ENCODE measurements around the gene GPLD1.

The GPLD1 gene

DNA sequence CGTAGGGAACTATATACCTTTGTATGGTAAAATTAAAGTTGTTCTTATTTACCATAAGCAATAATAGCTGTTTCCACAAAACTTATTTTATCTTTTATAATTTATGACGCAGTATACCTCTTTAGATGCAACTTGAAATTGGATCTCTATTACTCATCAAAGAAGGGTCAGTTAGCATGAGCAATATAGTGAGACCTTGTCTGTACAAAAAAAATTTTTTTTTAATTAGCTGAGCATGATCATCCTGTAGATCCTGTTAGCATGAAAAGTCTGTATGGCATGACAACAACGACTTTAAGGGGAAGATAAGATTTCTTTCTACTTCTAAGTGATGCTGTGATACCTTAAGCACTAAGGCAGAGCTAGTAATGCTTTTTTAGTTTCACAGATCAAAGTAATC lies 11.3 kb upstream of the GPLD1 start:
- no peak for DNase-seq (ENCODE audit: low read depth, low spot score)

DNA sequence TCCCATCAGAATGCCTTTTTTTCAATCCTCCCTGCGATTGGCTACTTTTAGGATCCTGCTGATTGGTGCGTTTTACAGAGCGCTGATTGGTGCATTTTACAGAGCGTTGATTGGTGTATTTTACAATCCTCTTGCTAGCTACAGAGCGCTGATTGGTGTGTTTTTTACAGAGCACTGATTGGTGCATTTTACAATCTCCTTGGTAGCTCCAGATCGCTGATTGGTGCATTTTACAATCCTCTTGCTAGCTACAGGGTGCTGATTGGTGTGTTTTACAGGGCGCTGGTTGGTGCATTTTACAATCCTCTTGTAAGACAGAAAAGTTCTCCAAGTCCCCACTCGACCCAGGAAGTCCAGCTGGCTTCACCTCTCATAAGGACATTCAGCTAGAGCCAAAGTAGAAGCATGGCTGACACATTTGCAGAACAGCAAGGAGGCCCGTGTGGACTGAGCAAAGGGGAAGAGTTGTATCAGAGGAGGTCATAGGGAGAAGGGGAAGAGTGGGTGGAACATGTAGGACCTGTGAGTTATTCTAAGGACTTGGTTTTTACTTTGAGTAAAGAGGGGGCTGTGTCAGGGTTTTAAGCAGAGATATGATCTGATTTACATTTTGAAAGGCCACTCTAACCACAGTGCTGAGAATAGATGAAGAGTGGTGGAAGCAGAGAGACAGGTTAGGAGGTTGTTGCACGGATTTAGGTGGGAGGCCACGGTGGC lies 8.0 kb upstream of the GPLD1 start:
- no peak for DNase-seq (ENCODE audit: low read depth, low spot score)

- DNase-seq (ENCODE audit: low read depth, low spot score): peak; percentile 87
These were observed 5.7 kb upstream of the GPLD1 start, which contains the start of gene ALDH5A1 for GRCh38 chr6:24494821-24495795. TSS of gene ALDH5A1 (plus strand) at chr6:24494969. CDS start at chr6:24494997, 28 bp downstream.

GRCh38 chr6:24493945-24494820 lies 4.8 kb upstream of the GPLD1 start:
- DNase-seq (ENCODE audit: low read depth, low spot score): no peak

GRCh38 chr6:24492475-24492874 lies 3.1 kb upstream of the GPLD1 start:
- peak; percentile 9 for DNase-seq (ENCODE audit: low read depth, low spot score)

DNA sequence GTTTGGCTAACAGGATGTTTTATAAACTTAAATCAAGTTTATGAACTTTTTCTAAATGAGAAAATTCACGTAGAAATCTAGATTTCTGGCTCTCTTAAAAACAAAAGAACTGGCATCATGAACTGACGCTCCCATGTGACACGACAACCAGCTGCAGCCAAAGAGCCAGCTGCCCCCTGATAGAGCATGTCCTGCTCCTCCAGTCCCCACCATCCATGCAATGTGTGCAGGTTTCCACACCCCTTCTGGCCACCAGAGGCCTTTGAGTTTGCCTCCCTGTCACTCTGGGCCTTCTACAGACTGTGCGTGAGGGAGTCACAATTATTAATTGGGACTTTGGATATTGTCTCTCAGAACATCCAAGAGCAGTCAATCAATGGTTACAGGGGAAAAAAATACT lies 1.6 kb upstream of the GPLD1 start:
- DNase-seq (ENCODE audit: low read depth, low spot score): no peak

DNA sequence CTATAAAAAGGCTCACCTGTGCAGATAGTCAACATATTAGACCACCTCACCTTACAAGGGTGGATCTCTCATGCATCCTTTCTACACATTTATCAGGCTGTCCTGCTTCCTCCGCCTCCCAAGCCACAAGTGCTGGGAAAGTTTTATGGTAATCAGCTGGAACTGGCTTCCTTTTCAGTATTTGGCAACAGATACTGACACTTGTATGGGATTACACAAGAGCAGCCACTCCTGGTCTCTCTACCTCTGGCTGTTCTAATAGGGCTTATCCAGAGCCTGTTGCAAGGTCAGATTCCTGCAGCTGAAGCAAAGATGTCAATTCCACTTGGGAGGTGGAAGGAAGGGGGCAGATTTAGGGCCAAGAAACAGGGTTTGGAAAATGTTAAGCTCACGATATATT lies 503 bp upstream of the GPLD1 start:
- peak; percentile 46 for DNase-seq (ENCODE audit: low read depth, low spot score)

DNA sequence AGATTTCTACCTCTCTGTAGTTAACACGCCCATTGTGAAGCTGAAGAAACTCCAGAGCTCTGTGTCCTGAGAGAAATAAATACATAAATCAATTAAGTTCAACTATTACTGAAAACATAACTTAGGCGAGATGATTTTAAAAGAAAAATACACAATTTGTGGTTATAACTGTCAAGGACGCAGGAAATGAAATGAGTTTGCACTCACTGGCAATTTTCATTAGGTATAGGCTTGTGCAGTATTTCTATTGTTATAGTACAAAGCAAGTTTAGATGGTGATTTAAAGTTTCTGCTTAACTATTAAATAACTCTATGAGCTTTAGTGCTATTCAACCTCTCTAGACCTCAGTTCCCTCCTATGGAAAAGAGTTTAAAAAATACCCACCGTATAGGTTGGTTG lies 3.3 kb downstream of the GPLD1 start:
- DNase-seq (ENCODE audit: low read depth, low spot score): no peak

DNA sequence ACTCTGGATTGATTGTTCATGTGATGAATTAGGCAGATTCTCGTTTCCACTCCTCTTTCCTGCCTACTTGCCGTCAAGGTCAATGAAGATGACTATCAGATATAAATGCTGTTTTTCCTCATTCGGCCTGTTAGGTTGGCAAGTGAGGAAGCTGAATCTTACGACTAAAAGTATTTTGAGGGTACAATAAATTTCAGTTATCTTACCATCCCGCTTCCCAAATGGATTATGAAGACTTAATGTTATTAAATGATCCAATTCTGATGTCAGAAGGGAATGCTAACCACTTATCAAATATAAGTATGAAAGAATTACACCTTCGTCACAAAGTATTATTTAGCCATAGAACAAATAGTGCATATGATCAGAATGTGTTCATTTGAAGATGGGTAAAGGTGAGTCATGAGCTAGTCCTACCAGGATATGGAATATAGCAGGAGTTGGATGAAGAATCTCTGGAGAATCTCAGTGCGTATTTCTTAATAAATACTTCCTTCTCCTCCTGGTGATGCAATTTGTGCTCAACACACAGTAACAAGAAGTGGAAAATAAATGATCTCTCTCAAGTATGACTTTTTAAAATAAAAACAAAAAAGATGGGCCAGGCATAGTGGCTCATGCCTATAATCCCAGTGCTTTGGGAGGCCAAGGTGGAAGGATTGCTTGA lies 4.6 kb downstream of the GPLD1 start:
- no peak for DNase-seq (ENCODE audit: low read depth, low spot score)

GRCh38 chr6:24481449-24481848 lies 7.9 kb downstream of the GPLD1 start:
- DNase-seq (ENCODE audit: low read depth, low spot score): no peak

DNA sequence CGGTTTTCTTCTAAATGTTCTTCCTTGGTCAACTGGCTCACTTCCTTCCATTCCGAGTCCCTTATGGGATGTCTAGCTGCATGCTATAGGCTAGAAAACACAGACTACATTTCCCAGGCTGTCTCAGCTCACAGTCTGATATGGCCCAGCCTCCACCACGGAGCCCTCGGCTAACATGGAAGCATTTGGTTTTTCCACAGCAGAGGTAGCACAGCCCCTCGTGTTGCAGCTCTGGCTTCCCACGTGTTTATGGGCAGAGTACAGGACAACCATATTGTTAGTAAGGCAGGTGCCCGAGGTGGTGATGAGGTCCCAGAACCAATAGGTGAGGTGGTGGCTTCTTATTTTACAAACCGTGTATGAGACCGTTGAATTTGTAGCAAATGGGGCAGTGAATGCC lies 8.7 kb downstream of the GPLD1 start:
- no peak for DNase-seq (ENCODE audit: low read depth, low spot score)

DNA sequence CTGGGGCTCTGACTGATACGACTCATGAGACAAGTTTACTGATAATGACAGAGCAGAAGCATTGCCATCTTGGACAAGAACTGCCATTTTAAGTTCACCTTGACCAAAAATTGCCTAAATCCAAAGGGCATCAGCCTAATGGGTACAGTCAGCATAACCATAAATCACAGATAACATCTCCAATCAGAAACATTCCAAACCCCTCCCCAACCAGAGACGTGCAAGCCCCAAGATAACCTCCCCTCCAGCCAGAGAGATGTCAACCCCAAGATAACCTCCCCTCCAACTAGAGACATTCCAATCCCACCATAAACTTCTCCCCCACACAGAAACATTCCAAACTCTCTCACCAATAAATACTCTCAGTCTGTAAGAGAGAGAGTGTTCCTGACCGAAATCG lies 10.5 kb downstream of the GPLD1 start:
- no peak for DNase-seq (ENCODE audit: low read depth, low spot score)

GRCh38 chr6:24477070-24477469 lies 12.3 kb downstream of the GPLD1 start:
- DNase-seq (ENCODE audit: low read depth, low spot score): no peak

DNA sequence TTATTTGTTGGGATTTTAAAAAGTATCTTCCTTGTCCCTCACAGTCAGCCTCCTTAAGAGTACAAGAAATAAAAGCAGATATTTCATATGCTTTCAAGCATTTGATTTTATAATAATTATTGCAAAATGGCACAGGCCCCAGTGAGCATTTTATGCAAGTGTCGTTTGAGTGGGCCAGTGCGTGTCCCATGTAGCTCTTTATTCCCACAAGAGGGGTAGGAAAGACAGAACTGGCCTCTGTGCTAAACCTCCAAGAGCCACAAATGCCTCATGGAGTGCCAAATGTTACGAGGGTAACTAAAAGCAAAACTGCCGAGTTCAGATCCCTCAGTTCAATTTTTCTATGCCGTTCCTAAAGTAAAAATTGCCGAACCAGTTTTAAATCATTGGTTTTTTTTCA lies 12.7 kb downstream of the GPLD1 start:
- DNase-seq (ENCODE audit: low read depth, low spot score): no peak

DNA sequence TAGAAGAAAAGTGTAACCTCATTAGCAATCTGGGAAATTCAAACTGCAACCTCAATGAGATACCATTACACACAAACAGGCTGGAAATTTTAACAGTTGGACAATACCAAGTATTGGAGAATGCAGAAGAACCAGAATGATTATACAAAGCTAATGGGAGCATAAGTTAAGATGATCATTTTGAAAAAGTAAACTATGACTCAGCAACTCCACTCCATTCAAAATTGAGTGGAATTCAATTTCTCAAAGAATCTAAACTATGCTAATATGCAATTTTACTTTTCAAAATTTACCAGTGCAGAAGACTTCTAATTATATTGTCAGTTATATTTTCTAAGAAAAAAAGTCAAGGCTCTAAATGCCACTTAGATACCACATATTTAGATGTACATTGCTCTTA lies 17.2 kb downstream of the GPLD1 start:
- no peak for DNase-seq (ENCODE audit: low read depth, low spot score)

DNA sequence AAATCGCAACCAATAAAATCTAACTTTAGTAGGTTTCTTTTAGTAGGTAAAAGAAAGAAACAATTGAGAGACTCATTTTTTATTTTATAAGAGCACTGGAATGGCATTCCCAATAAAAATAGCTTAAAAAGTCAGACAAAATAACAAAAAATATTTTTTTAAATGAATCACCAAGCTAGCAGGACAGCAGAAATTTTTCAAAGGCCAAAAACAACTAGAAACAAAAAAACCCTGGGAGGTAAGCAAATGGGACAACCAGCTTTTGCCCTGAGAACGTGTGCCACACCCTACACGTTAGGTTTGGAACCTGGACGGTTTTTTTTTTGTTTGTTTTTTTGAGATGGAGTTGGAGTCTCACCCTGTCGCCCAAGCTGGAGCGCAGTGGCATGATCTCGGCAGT lies 19.6 kb downstream of the GPLD1 start:
- DNase-seq (ENCODE audit: low read depth, low spot score): no peak

DNA sequence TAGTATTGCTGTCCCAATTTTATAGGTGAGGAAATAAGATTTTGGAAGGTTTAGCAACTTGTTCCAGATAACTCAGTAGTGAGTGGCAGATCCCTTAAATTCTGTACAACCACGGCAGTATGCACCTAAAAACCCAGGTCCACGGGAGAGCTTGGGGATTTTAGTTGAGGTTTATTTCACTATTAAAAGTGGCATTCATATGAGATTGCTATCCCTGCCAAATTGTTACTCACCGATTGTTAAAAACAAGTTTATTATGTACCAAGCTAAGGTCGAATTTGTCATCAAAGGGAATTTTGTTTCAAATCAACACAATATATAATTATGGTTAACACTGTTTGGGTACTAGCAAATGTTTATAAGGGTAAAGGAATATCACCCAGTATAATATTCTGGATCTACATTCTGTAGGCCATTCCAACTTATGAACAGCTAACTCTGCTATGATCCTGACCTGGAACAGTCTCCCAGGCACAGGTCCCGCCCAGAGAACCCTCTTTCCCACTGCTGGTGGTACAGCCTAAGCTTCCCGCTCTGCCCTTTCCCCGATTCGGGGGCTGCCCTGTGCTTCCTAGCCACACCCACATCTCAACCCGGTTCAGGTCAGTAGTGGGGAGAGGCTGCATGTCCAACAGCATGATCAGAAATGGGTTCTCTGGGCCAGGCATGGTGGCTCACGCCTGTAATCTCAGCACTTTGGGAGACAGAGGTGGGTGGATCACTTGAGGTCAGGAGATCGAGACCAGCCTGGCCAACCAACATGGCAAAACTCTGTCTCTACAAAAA lies 24.9 kb downstream of the GPLD1 start:
- DNase-seq (ENCODE audit: low read depth, low spot score): no peak

DNA sequence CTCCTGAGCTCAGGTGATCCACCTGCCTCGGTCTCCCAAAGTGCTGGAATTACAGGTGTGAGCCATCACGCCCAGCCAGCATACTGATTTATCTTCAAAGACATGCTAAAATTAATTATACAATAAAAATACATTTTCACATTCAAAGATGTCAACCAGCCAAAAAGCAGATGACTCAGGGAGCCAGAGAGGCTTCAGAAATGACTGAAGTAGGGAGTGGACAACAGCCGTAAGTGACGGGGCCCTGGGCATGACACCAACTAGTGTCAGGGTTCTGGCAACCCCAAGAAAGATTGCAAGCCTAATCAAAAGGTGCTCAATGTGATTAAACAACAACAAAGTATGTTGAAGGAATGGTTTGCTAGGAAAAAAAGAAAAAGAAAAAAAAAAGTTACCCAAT lies 28.4 kb downstream of the GPLD1 start:
- DNase-seq (ENCODE audit: low read depth, low spot score): no peak

DNA sequence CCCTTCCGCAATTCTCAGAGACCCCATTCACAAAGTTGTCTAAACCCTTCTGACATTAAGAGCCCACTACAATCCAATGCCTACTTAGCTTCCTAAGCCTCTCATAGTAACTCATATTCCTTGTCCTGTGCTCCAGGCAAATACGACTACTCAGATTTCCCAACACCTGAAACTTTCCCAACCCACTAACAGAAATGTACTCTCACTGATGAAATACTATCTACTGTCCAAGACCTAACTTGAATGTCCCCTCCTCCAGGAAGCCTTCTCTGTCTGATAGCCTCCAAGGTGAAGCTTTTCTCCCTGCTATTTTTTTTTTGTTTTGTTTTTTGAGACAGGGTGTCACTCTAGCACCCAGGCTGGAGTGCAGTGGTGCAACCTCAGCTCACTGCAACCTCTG lies 30.4 kb downstream of the GPLD1 start:
- DNase-seq (ENCODE audit: low read depth, low spot score): no peak

GRCh38 chr6:24458134-24458533 lies 31.2 kb downstream of the GPLD1 start:
- DNase-seq (ENCODE audit: low read depth, low spot score): no peak

DNA sequence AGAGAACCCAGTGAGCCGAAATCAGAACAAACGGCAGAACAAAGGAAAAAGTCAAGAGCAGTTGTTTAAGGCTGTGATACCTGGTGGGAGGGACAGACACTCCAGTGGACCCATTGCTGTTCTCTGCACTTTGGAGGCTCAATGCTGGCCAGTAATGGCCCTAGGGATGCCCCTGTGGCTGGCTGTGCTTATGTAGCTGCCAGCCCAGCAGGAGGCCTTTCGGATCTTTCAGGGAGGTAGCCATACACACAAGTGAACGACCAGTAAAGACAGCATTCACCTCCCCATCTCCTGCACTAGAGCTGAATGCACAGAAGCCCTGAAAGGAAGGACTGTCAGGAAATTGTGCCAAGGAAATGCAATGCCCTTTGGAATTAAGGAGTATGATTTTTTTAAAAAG lies 34.3 kb downstream of the GPLD1 start:
- DNase-seq (ENCODE audit: low read depth, low spot score): no peak
